H1 (cell line): ENCODE measurements around the gene ADAM22. TPM values are rescaled to one million over a fixed set of nuclear protein-coding genes. Genes with fewer than 3 reads are reported as not detected.

Source experiments
- SAP30 ChIP-seq: fragments of 300-600 bp; sonication (generic); IDR thresholded peaks from 2 replicates; pipeline ENCODE4 v1.7.1; 2012; ENCODE audit warnings: low read length, moderate library complexity, mild to moderate bottlenecking, inconsistent platforms; ENCODE audit not compliant: insufficient read depth, insufficient replicate concordance
- ZNF274 ChIP-seq: IDR thresholded peaks from 2 replicates; pipeline ENCODE4 v1.7.0; 2012; ENCODE audit warnings: low read length, borderline replicate concordance; ENCODE audit errors: extremely low read depth
- polyA plus RNA-seq, 7 experiments: library from polyadenylated mRNA; depleted of rRNA in 3 of 7; stranded (reverse) in 5 of 7; unstranded in 2 of 7; fragments of >200 nt in 5 of 7; fragments of 200-250 nt in 2 of 7; gene quantifications; 1 replicate in 5 of 7; 2 replicates in 1 of 7; 4 replicates in 1 of 7; pipeline versions ENCODE4 v1.2.1 to v1.2.3, GENCODE V29; 2011 to 2013; ENCODE audit warnings: missing spikeins in 2 of 7, mixed read lengths in 2 of 7
- total RNA-seq: library from RNA; stranded (reverse); fragmentation: NEBNext Ultra II Directional; extraction: Animal tissue kit (Norgen Biotek cat#: 25700); gene quantifications from 2 replicates; pipeline ENCODE4 v1.2.1, GENCODE V29; 2021

The ADAM22 gene
- total and polyA plus RNA-seq, 2 of the 8 experiments (the other 6 are each of a cell fraction or from before 2014, with no cell fraction given), result 4.6 to 21.4 TPM

DNA sequence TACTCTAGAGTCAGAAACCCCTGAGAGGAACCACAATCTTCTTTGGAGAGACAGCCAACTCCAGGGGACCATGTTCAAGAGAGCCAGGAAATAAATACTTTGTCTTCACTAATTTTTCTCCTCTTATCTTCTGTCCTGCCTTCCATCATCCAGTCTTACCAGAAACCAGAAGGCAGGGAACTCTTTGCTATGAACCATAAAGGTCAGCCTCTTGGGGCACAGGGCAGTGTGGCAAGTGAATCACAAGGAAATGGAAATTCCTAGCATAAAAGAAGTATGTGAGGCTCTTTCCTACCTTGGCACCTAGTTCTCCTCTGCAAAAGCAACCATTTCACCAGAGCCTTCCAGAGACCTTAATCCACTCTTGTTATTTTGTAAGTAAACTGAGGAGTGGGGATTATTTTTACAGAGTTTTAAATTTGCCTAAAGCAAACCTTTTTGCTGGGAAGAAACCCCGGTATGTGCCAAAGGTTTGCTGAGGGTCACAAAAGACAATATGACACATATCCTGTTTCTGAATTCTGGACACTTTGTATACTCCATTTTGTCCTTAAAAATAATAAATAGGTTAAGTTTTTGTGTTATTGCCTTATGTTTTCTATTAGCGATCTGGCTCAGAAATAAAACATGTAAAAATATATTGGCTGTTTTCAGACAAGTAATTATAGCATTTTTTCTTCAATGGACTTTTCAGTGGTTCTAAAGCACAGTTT is 87.1 kb downstream of the ADAM22 start (continued):
- TF ChIP-seq ZNF274, result no peak
- TF ChIP-seq SAP30, result no peak
